HepG2 (cell line): ENCODE results near the gene VEGFA. TPM values are rescaled to one million over a fixed set of nuclear protein-coding genes. Genes with fewer than 3 reads are reported as not detected.

Experiments used
- ATRX ChIP-seq: sonication (generic); formaldehyde crosslinking; IDR thresholded peaks from 2 replicates; pipeline ENCODE4 v1.4.0; 2020; ENCODE audit warnings: missing genetic modification reagents, borderline replicate concordance
- BRCA1 ChIP-seq: sonication (generic); formaldehyde crosslinking; IDR thresholded peaks from 2 replicates; pipeline ENCODE4 v1.4.0; 2020; ENCODE audit warnings: missing genetic modification reagents
- HNRNPLL ChIP-seq: fragments of 200-400 bp; formaldehyde crosslinking; IDR thresholded peaks from 2 replicates; pipeline ENCODE4 v1.6.1; 2017; ENCODE audit warnings: mild to moderate bottlenecking, low read depth, low read length; ENCODE audit not compliant: poor library complexity, severe bottlenecking
- IRF2 ChIP-seq: IDR thresholded peaks from 2 replicates; pipeline ENCODE4 v1.6.1; 2018; ENCODE audit warnings: missing genetic modification reagents, missing compliant biosample characterization
- KAT8 ChIP-seq: IDR thresholded peaks from 2 replicates; pipeline ENCODE4 v1.6.1; 2016; ENCODE audit warnings: missing genetic modification reagents, missing compliant biosample characterization
- NONO ChIP-seq, 2 experiments: fragments of 450-650 bp in 1 of 2; sonication (generic) in 1 of 2; formaldehyde crosslinking in 1 of 2; IDR thresholded peaks in 1 of 2; conservative IDR thresholded peaks in 1 of 2; 2 replicates each; pipeline versions ENCODE4 v1.6.1 to v1.8.0; 2017 to 2022; ENCODE audit warnings: mild to moderate bottlenecking in 1 of 2, missing genetic modification reagents in 1 of 2, moderate library complexity in 1 of 2
- SNAPC5 ChIP-seq: sonication (generic); formaldehyde crosslinking; IDR thresholded peaks from 2 replicates; pipeline ENCODE4 v1.8.1; 2023; ENCODE audit warnings: mild to moderate bottlenecking, missing genetic modification reagents, borderline replicate concordance
- SOX5 ChIP-seq: IDR thresholded peaks from 2 replicates; pipeline ENCODE4 v1.6.1; 2016; ENCODE audit warnings: borderline replicate concordance
- XBP1 ChIP-seq: sonication (generic); formaldehyde crosslinking; IDR thresholded peaks from 2 replicates; pipeline ENCODE4 v1.5.0; 2020; ENCODE audit warnings: missing genetic modification reagents
- ZFP90 ChIP-seq: sonication (generic); formaldehyde crosslinking; IDR thresholded peaks from 2 replicates; pipeline ENCODE4 v1.8.0; 2022; ENCODE audit warnings: missing genetic modification reagents, mild to moderate bottlenecking, inconsistent platforms, borderline replicate concordance
- ZFX ChIP-seq: sonication (generic); formaldehyde crosslinking; IDR thresholded peaks from 2 replicates; pipeline ENCODE4 v1.4.0; 2020; ENCODE audit warnings: mild to moderate bottlenecking, low read depth, missing genetic modification reagents, moderate library complexity
- ZNF12 ChIP-seq: sonication (generic); formaldehyde crosslinking; IDR thresholded peaks from 2 replicates; pipeline ENCODE4 v1.5.0; 2020; ENCODE audit warnings: missing genetic modification reagents
- ZNF350 ChIP-seq: sonication (generic); formaldehyde crosslinking; IDR thresholded peaks from 2 replicates; pipeline ENCODE4 v1.4.0; 2020; ENCODE audit warnings: mild to moderate bottlenecking, low read depth, missing genetic modification reagents, borderline replicate concordance
- ZNF441 ChIP-seq: sonication (generic); formaldehyde crosslinking; IDR thresholded peaks from 2 replicates; pipeline ENCODE4 v1.7.0; 2021; ENCODE audit warnings: missing genetic modification reagents, borderline replicate concordance
- ZNF484 ChIP-seq: sonication (generic); formaldehyde crosslinking; IDR thresholded peaks from 2 replicates; pipeline ENCODE4 v1.5.1; 2020; ENCODE audit warnings: mild to moderate bottlenecking, low read depth, missing genetic modification reagents, borderline replicate concordance
- ZNF549 ChIP-seq: sonication (generic); formaldehyde crosslinking; IDR thresholded peaks from 2 replicates; pipeline ENCODE4 v1.5.0; 2020; ENCODE audit warnings: missing genetic modification reagents
- ZNF577 ChIP-seq: sonication (generic); formaldehyde crosslinking; IDR thresholded peaks from 2 replicates; pipeline ENCODE4 v1.4.0; 2020; ENCODE audit warnings: mild to moderate bottlenecking, low read depth, missing genetic modification reagents, borderline replicate concordance
- ZNF670 ChIP-seq: sonication (generic); formaldehyde crosslinking; IDR thresholded peaks from 2 replicates; pipeline ENCODE4 v1.8.0; 2022; ENCODE audit warnings: mild to moderate bottlenecking, missing genetic modification reagents, borderline replicate concordance
- ZNF775 ChIP-seq: sonication (generic); formaldehyde crosslinking; IDR thresholded peaks from 2 replicates; pipeline ENCODE4 v1.4.0; 2020; ENCODE audit warnings: missing genetic modification reagents, mild to moderate bottlenecking, moderate library complexity, borderline replicate concordance
- polyA plus RNA-seq, 8 experiments: library from polyadenylated mRNA; depleted of rRNA in 3 of 8; stranded (reverse) in 7 of 8; unstranded in 1 of 8; fragments of >200 nt; fragmentation: Illumina TruSeq in 4 of 8; extraction: Trizol in 4 of 8; gene quantifications; 2 replicates each; pipeline versions ENCODE4 v1.2.1 to v1.2.3, GENCODE V29; 2011 to 2016; ENCODE audit warnings: low read depth in 4 of 8, missing spikeins in 1 of 8, mixed read lengths in 1 of 8; ENCODE audit not compliant: insufficient read depth in 1 of 8
- total RNA-seq, 5 experiments: library from RNA; depleted of rRNA; stranded (reverse); fragments of >200 nt; fragmentation: Illumina TruSeq; extraction: Trizol; gene quantifications; 2 replicates each; pipeline ENCODE4 v1.2.3, GENCODE V29; 2016; ENCODE audit warnings: low read depth in 1 of 5
- TF ChIP-seq, protein P1 (sequence below): sonication (generic); formaldehyde crosslinking; IDR thresholded peaks from 2 replicates; pipeline ENCODE4 v1.4.0; 2020; ENCODE audit warnings: missing genetic modification reagents
- TF ChIP-seq, protein P2 (sequence below): sonication (generic); formaldehyde crosslinking; IDR thresholded peaks from 2 replicates; pipeline ENCODE4 v1.5.0; 2020; ENCODE audit warnings: mild to moderate bottlenecking, missing genetic modification reagents
- TF ChIP-seq, protein P3 (sequence below): sonication (generic); formaldehyde crosslinking; IDR thresholded peaks from 2 replicates; pipeline ENCODE4 v1.5.1; 2020; ENCODE audit warnings: mild to moderate bottlenecking, missing genetic modification reagents
- TF ChIP-seq, protein P4 (sequence below): sonication (generic); formaldehyde crosslinking; IDR thresholded peaks from 2 replicates; pipeline ENCODE4 v1.4.0; 2020; ENCODE audit warnings: mild to moderate bottlenecking, missing genetic modification reagents

Gene VEGFA
- total and polyA plus RNA-seq, 2 of the 13 experiments (the other 11 are each of a cell fraction or from before 2014, with no cell fraction given) = 68.1 to 629 TPM

- TF ChIP-seq ZNF12 (CRISPR knock-in tag) = no peak
- no peak; the same call in 1 of the 2 replicates for TF ChIP-seq ZFP90
- no peak for TF ChIP-seq ZNF775 (CRISPR knock-in tag)
- no peak for TF ChIP-seq ZNF549 (CRISPR knock-in tag)
- TF ChIP-seq BRCA1 (CRISPR knock-in tag) = no peak
- TF ChIP-seq XBP1 (CRISPR knock-in tag) = no peak
- no peak for TF ChIP-seq ATRX (CRISPR knock-in tag)
- TF ChIP-seq, protein P1, sequence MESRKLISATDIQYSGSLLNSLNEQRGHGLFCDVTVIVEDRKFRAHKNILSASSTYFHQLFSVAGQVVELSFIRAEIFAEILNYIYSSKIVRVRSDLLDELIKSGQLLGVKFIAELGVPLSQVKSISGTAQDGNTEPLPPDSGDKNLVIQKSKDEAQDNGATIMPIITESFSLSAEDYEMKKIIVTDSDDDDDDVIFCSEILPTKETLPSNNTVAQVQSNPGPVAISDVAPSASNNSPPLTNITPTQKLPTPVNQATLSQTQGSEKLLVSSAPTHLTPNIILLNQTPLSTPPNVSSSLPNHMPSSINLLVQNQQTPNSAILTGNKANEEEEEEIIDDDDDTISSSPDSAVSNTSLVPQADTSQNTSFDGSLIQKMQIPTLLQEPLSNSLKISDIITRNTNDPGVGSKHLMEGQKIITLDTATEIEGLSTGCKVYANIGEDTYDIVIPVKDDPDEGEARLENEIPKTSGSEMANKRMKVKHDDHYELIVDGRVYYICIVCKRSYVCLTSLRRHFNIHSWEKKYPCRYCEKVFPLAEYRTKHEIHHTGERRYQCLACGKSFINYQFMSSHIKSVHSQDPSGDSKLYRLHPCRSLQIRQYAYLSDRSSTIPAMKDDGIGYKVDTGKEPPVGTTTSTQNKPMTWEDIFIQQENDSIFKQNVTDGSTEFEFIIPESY (CRISPR knock-in tag) = no peak
- TF ChIP-seq ZNF577 = no peak
- TF ChIP-seq, protein P2, sequence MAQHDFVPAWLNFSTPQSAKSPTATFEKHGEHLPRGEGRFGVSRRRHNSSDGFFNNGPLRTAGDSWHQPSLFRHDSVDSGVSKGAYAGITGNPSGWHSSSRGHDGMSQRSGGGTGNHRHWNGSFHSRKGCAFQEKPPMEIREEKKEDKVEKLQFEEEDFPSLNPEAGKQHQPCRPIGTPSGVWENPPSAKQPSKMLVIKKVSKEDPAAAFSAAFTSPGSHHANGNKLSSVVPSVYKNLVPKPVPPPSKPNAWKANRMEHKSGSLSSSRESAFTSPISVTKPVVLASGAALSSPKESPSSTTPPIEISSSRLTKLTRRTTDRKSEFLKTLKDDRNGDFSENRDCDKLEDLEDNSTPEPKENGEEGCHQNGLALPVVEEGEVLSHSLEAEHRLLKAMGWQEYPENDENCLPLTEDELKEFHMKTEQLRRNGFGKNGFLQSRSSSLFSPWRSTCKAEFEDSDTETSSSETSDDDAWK (CRISPR knock-in tag) = no peak
- no peak for TF ChIP-seq ZNF670
- no peak for TF ChIP-seq HNRNPLL
- TF ChIP-seq, protein P3, sequence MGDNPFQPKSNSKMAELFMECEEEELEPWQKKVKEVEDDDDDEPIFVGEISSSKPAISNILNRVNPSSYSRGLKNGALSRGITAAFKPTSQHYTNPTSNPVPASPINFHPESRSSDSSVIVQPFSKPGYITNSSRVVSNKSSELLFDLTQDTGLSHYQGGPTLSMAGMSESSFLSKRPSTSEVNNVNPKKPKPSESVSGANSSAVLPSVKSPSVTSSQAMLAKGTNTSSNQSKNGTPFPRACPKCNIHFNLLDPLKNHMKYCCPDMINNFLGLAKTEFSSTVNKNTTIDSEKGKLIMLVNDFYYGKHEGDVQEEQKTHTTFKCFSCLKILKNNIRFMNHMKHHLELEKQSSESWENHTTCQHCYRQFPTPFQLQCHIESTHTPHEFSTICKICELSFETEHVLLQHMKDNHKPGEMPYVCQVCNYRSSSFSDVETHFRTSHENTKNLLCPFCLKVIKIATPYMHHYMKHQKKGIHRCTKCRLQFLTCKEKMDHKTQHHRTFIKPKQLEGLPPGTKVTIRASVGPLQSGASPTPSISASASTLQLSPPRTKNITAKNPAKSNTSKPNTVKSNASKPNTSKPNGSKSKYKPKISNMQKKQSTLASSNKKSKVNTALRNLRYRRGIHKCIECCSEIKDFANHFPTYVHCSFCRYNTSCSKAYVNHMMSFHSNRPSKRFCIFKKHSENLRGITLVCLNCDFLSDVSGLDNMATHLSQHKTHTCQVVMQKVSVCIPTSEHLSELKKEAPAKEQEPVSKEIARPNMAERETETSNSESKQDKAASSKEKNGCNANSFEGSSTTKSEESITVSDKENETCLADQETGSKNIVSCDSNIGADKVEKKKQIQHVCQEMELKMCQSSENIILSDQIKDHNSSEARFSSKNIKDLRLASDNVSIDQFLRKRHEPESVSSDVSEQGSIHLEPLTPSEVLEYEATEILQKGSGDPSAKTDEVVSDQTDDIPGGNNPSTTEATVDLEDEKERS (CRISPR knock-in tag) = 0 out of 2 replicates have a peak, but pooled peaks have one; percentile 58
- TF ChIP-seq NONO (IDR thresholded peaks at IDR 0.05) = no peak
- peak; percentile 62 for TF ChIP-seq NONO (CRISPR knock-in tag; conservative IDR thresholded peaks at IDR 0.05)
- TF ChIP-seq, protein P4, sequence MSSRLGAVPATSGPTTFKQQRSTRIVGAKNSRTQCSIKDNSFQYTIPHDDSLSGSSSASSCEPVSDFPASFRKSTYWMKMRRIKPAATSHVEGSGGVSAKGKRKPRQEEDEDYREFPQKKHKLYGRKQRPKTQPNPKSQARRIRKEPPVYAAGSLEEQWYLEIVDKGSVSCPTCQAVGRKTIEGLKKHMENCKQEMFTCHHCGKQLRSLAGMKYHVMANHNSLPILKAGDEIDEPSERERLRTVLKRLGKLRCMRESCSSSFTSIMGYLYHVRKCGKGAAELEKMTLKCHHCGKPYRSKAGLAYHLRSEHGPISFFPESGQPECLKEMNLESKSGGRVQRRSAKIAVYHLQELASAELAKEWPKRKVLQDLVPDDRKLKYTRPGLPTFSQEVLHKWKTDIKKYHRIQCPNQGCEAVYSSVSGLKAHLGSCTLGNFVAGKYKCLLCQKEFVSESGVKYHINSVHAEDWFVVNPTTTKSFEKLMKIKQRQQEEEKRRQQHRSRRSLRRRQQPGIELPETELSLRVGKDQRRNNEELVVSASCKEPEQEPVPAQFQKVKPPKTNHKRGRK (CRISPR knock-in tag) = no peak
- TF ChIP-seq ZFX = peak; percentile 61
- no peak for TF ChIP-seq ZNF441
- no peak for TF ChIP-seq ZNF484 (CRISPR knock-in tag)
- no peak for TF ChIP-seq ZNF350
- TF ChIP-seq SOX5 (CRISPR knock-in tag) = no peak
- no peak for TF ChIP-seq IRF2 (CRISPR knock-in tag)
- TF ChIP-seq KAT8 (CRISPR knock-in tag) = no peak
- TF ChIP-seq SNAPC5 (CRISPR knock-in tag) = no peak
These were observed 2.7 kb downstream of the VEGFA start (continued) for GRCh38 chr6:43772681-43773049.
